ENCODE data around the gene MBD6.

The MBD6 gene

DNA sequence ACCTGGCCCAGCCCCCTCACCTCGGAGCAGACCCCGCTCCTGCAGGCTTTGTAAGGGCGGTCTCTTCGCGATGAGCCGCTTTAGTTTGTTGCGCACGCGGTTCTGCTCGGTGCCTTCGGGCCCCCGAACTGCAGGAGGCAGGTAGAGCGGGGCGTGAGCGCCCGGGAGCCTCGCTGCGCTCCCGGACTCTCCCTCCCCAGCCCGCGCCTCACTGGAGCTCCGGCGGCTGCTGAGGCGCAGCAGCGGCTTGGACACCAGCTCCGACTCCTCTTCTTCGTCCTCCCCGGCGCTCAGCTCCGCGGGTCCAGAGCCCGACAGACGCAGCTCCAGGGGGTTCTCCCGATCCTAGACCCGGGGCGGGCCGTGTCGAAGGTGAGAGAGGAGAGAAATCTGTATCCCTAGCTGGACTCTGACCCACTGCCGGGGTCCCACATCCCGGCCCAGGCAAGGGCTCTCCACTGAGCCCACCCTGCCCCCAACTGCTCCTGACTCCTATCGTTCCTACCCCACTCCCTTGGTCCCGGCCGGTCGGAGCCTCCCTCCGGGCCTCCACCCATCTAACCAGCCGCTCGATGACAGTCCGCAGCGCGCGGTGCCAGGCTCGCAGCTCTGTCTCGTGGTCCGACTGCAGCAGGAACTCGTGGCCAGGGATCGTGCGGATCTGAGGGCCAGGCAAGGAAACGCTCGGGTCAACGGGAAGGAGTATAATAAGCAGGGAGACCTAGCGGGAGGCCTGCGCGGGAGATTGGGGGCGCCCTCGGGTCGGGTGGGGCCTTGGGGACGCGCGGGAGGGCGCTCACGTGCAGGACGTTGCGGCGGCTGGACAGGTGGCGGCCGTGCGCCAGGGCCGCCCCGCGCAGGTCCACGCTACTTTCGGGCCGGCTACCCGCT lies 47.1 kb upstream of the MBD6 start:
- Histone ChIP-seq H3K27me3 (ENCODE audit: insufficient read depth, low read depth, severe bottlenecking) (no peaks in the 10 kb centered on the region), H3K36me3 (peaks cover 5% of the 10 kb centered on the region), H3K27ac (no peak overlapping the region), H3K4me3 (ENCODE audit: low read depth, low read length) (no peak overlapping the region), H3K9me3 (ENCODE audit: severe bottlenecking) (no peaks in the 10 kb centered on the region)
- no peak for DNase-seq
- TF ChIP-seq, protein P1, sequence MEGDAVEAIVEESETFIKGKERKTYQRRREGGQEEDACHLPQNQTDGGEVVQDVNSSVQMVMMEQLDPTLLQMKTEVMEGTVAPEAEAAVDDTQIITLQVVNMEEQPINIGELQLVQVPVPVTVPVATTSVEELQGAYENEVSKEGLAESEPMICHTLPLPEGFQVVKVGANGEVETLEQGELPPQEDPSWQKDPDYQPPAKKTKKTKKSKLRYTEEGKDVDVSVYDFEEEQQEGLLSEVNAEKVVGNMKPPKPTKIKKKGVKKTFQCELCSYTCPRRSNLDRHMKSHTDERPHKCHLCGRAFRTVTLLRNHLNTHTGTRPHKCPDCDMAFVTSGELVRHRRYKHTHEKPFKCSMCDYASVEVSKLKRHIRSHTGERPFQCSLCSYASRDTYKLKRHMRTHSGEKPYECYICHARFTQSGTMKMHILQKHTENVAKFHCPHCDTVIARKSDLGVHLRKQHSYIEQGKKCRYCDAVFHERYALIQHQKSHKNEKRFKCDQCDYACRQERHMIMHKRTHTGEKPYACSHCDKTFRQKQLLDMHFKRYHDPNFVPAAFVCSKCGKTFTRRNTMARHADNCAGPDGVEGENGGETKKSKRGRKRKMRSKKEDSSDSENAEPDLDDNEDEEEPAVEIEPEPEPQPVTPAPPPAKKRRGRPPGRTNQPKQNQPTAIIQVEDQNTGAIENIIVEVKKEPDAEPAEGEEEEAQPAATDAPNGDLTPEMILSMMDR (IDR thresholded peaks at IDR 0.05; ENCODE audit: low read depth, low read length) = no peak

DNA sequence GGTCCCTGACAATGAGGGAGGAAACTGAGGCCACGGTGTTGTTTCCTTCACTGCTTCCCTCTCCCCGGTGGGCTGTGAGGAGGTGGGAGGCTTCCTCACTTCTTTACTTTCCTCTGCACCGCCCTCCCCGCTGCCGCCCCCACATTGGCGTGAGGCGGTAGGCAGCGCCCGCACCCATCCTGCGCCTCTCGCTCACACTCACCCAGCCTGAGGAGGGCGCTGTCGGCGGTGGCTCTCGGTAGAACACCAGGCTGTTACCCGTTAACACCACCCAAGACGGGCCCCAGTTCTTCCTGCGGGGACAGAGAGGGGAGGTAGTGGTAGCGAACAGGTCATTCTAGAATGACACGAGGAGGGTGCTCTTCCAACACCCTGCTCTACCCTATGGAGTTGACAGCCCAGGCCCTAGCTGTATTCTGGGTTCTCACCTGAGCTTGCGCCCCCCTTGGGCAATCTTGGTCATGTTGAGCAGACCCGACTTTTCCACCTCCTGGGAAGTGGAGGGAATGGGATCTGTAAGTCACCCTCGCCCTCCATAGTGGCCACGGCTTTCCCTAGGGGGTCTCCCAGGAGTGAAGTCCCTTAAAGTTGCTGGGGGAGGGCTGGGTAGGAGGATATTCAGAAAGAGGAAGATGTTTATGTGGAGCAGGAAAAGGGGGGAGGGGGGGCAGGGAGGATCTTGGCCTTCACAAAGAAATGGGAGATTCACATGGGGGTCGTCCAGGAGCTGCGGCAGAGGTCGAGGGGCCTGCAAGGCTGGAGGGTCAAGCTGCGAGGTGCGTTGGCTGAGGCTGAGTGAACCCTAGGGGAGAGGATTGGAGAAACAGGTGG lies 46.2 kb upstream of the MBD6 start:
- no peak overlapping the region for H3K4me3 ChIP-seq (ENCODE audit: low read depth, low read length)
- H3K36me3 ChIP-seq = peaks cover 5% of the 10 kb centered on the region
- DNase-seq = no peak
- H3K27me3 ChIP-seq (ENCODE audit: insufficient read depth, low read depth, severe bottlenecking) = no peaks in the 10 kb centered on the region
- H3K27ac ChIP-seq = no peak overlapping the region
- no peaks in the 10 kb centered on the region for H3K9me3 ChIP-seq (ENCODE audit: severe bottlenecking)
- TF ChIP-seq, protein P1 (IDR thresholded peaks at IDR 0.05; ENCODE audit: low read depth, low read length) = no peak

DNA sequence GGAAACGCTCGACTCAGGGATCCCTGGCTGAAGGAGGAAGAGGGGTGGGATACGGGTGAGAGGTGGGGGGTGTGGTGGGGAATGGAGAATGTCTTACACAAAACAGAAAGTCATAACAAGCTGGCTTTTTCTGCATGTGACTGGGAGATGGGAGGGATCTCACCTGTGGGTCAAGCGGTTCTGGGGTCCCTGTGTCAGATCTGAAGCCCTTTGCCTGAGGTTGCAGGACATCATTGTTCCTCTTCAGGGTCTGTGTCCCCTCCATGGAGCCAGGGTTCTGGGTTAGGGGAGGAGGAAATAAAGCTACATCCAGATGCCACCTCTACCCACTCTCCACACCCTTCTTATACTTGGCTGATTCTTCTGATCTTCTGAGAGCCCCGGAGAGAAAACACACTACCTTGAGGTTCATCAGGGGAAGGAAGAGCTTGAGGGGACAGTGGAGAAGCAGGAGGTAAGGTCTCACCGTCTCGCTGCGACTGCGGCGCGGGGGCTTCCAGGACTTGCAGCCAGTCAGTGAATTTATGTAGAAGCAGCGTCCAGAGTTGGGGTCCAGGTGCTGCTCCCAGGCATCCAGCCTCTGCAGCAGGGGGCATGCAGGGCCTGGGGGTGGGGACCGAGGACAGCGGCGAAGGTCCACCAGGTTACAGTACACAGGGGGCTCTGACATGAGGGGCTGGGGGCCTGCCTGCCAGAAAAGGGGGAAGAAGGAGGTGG lies 45.5 kb upstream of the MBD6 start:
- Histone ChIP-seq H3K27ac (no peak overlapping the region), H3K27me3 (ENCODE audit: insufficient read depth, low read depth, severe bottlenecking) (no peaks in the 10 kb centered on the region)
- TF ChIP-seq, protein P1 (IDR thresholded peaks at IDR 0.05; ENCODE audit: low read depth, low read length) = no peak

DNA sequence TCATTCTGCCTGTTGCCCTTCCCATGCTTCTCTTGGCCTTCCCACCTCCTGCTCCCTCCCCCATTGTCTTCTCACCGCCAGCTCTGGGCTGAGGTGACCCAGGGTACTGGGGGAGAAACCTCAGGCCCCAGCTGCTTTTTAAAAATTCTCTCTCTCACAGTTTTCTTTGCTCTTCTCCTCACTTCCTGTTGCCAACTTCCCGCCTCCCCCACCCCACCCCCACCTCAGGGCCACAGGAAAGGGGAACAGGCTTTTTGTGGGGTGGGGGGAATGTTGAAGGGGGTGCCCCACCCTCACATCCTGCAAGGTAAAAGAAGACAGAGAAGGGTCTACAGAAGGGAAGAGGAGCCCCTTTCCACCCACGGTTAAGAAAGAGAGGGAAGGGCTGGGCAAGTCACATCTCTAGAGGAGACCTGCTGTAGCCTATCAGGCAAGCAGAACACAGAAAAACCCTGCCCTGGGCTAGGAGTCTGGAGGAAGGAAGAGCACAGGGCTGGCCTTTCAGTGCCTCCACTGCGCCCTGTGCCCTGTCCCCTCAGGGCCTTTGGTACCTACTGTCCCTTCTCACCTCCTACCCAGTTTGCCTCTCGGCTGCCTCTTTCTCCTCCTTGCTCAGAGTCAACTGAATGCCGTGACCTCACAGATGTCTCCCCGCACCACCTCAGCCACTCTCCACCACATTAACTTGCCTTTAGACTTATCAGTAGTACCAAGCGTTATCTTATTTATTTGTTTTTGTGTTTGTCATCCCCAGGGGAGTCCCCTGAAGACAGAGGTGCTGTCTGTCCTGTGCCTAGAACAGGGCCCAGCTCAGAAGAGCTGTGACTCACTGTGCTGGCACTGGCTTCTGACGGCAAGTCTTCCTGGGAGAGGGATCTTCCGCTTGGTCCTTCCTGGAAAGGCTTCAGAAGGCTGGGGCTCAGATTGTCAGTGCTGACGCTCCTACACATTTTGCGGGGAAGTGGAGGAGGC lies 44.6 kb upstream of the MBD6 start:
- TF ChIP-seq, protein P1 (IDR thresholded peaks at IDR 0.05; ENCODE audit: low read depth, low read length) = no peak
- no peaks in the 10 kb centered on the region for H3K27me3 ChIP-seq (ENCODE audit: insufficient read depth, low read depth, severe bottlenecking)
- peaks cover 5% of the 10 kb centered on the region for H3K36me3 ChIP-seq
- no peak overlapping the region for H3K4me3 ChIP-seq (ENCODE audit: low read depth, low read length)
- H3K27ac ChIP-seq = no peak overlapping the region
- DNase-seq = no peak
- no peaks in the 10 kb centered on the region for H3K9me3 ChIP-seq (ENCODE audit: severe bottlenecking)

More for the DNA sequence above, 45.5 kb upstream of the MBD6 start:
- no peak for DNase-seq
- Histone ChIP-seq H3K36me3 (peaks cover 5% of the 10 kb centered on the region), H3K4me3 (ENCODE audit: low read depth, low read length) (no peak overlapping the region), H3K9me3 (ENCODE audit: severe bottlenecking) (no peaks in the 10 kb centered on the region)

DNA sequence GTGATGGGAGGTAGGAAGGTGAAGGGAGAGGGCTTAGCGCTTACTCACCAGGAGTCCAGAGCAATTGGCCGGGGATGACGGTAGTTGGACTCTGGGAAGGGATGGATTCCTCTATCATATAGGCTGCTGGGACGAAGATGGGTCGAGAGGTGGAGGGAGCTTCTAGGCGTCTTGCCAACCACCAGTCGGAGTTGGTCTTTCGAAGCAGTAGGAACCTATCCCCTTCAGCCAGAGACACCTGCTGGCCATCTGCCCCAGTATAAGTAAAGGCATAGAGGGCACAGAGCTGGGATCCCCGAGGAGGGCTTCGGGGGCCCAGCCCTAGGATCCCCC lies 43.6 kb upstream of the MBD6 start:
- Histone ChIP-seq H3K36me3 (peaks cover 5% of the 10 kb centered on the region), H3K4me3 (ENCODE audit: low read depth, low read length) (no peak overlapping the region), H3K27me3 (ENCODE audit: insufficient read depth, low read depth, severe bottlenecking) (no peaks in the 10 kb centered on the region), H3K27ac (no peak overlapping the region), H3K9me3 (ENCODE audit: severe bottlenecking) (no peaks in the 10 kb centered on the region)
- TF ChIP-seq, protein P1 (IDR thresholded peaks at IDR 0.05; ENCODE audit: low read depth, low read length) = no peak
- DNase-seq = no peak
